ENCODE data around the gene EPHA8.

EPHA8 gene

GRCh38 chr1:22536506-22536905, 26.8 kb upstream of the EPHA8 start:
- DNase-seq (ENCODE audit: low read depth), result no peak

- DNase-seq (ENCODE audit: low read depth), result no peak
Measured at GRCh38 chr1:22537441-22538139, 25.7 kb upstream of the EPHA8 start.

- no peak for DNase-seq (ENCODE audit: low read depth)
Measured at GRCh38 chr1:22539510-22540118, 23.7 kb upstream of the EPHA8 start.

- no peak for DNase-seq (ENCODE audit: low read depth)
Measured at GRCh38 chr1:22540337-22540736, 23.0 kb upstream of the EPHA8 start.

GRCh38 chr1:22542886-22543285, 20.4 kb upstream of the EPHA8 start:
- no peak for DNase-seq (ENCODE audit: low read depth)

- DNase-seq (ENCODE audit: low read depth), result no peak
Measured at GRCh38 chr1:22543679-22544078, 19.6 kb upstream of the EPHA8 start.

GRCh38 chr1:22544606-22545005, 18.7 kb upstream of the EPHA8 start:
- no peak for DNase-seq (ENCODE audit: low read depth)

GRCh38 chr1:22545141-22545540, 18.1 kb upstream of the EPHA8 start:
- no peak for DNase-seq (ENCODE audit: low read depth)

- no peak for DNase-seq (ENCODE audit: low read depth)
Measured at GRCh38 chr1:22547186-22547817, 16.0 kb upstream of the EPHA8 start.

GRCh38 chr1:22547818-22548462, 15.3 kb upstream of the EPHA8 start:
- no peak for DNase-seq (ENCODE audit: low read depth)

GRCh38 chr1:22550021-22550420, 13.3 kb upstream of the EPHA8 start:
- DNase-seq (ENCODE audit: low read depth), result no peak

GRCh38 chr1:22551591-22551990, 11.7 kb upstream of the EPHA8 start:
- no peak for DNase-seq (ENCODE audit: low read depth)

- DNase-seq (ENCODE audit: low read depth), result no peak
Measured at GRCh38 chr1:22552021-22552420, 11.3 kb upstream of the EPHA8 start.

GRCh38 chr1:22553104-22553880, 10.0 kb upstream of the EPHA8 start:
- no peak for DNase-seq (ENCODE audit: low read depth)

GRCh38 chr1:22553991-22554522, 9.2 kb upstream of the EPHA8 start:
- no peak for DNase-seq (ENCODE audit: low read depth)

GRCh38 chr1:22555371-22555656, 8.0 kb upstream of the EPHA8 start:
- DNase-seq (ENCODE audit: low read depth), result no peak

- DNase-seq (ENCODE audit: low read depth), result no peak
Measured at GRCh38 chr1:22556391-22557104, 6.7 kb upstream of the EPHA8 start.

- no peak for DNase-seq (ENCODE audit: low read depth)
Measured at GRCh38 chr1:22557341-22557950, 5.8 kb upstream of the EPHA8 start.

- no peak for DNase-seq (ENCODE audit: low read depth)
Measured at GRCh38 chr1:22563671-22564602, 648 bp downstream of the EPHA8 start.

GRCh38 chr1:22566161-22566560, 2.9 kb downstream of the EPHA8 start:
- no peak for DNase-seq (ENCODE audit: low read depth)
